ENCODE data around the gene WDR35. TPM values are rescaled to one million over a fixed set of nuclear protein-coding genes. Genes with fewer than 3 reads are reported as not detected.
A peak's percentile ranks its signal among the peaks of the same experiment; 100 is the strongest.

The WDR35 gene
- total RNA-seq, 1 experiment from 2014 or later: 6.6 TPM

DNA sequence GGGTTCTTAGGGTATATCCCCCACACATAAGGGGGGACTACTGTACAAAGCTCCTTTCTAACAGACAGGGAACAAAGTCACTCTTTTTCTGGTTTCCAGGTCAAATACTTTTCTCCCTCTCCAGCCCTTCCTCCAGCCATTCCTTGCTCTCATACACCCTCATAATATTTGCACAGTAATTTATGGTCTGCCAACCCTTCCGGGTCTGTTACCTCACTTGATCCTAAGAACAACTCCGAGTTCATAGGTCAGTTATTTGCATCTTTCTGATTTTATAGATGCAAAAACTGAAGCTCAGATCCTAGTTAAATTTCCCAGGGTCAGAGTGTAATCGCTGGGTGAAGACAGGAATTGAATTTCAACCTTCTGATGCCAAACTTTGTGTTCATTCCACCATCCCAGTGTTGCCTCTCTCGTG, 37.4 kb upstream of the WDR35 start:
- Histone ChIP-seq H3K27ac (ENCODE audit: low read length) (no peak overlapping the region), H3K79me2 (ENCODE audit: low read length) (no peaks in the 10 kb centered on the region), H3K9me3 (ENCODE audit: low read length) (no peaks in the 10 kb centered on the region), H3K36me3 (ENCODE audit: low read depth, low read length) (peaks cover 21% of the 10 kb centered on the region), H3K9ac (ENCODE audit: low read length) (no peak overlapping the region), H3K4me2 (ENCODE audit: low read length) (no peak overlapping the region), H3F3A (ENCODE audit: low read length, unreplicated experiment) (no peaks in the 10 kb centered on the region), H3K4me1 (ENCODE audit: insufficient read depth, low read length) (peaks cover 9% of the 10 kb centered on the region; the same call in 1 of the 2 replicates), H4K20me1 (ENCODE audit: low read length) (no peaks in the 10 kb centered on the region), H3K27me3 (ENCODE audit: low read length) (no peaks in the 10 kb centered on the region), H3K4me3 (ENCODE audit: low read length) (no peak overlapping the region), H2AFZ (ENCODE audit: low read length) (no peak overlapping the region), H3K9me2 (replicated peaks; ENCODE audit: low read length) (no peaks in the 10 kb centered on the region)
- DNase-seq (no peak), ATAC-seq (peak; percentile 22; the same call in 1 of the 2 replicates)
- CTCF ChIA-PET: interaction anchor here (1.6 kb wide), 1 partner anchor 12 kb away, joined by 4 read pairs; no protein-coding TSS in a partner anchor
- POLR2A ChIA-PET (ENCODE audit: unreplicated experiment): no interaction called here
- no TSS peak for BruUV-seq (replicated peaks)
- TF ChIP-seq EZH2phosphoT487 (IDR thresholded peaks at IDR 0.05; ENCODE audit: borderline replicate concordance, low read length): no peak
- TF ChIP-seq, protein P1, sequence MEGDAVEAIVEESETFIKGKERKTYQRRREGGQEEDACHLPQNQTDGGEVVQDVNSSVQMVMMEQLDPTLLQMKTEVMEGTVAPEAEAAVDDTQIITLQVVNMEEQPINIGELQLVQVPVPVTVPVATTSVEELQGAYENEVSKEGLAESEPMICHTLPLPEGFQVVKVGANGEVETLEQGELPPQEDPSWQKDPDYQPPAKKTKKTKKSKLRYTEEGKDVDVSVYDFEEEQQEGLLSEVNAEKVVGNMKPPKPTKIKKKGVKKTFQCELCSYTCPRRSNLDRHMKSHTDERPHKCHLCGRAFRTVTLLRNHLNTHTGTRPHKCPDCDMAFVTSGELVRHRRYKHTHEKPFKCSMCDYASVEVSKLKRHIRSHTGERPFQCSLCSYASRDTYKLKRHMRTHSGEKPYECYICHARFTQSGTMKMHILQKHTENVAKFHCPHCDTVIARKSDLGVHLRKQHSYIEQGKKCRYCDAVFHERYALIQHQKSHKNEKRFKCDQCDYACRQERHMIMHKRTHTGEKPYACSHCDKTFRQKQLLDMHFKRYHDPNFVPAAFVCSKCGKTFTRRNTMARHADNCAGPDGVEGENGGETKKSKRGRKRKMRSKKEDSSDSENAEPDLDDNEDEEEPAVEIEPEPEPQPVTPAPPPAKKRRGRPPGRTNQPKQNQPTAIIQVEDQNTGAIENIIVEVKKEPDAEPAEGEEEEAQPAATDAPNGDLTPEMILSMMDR (conservative IDR thresholded peaks at IDR 0.05; ENCODE audit: low read depth, low read length): no peak
- TF ChIP-seq EZH2 (IDR thresholded peaks at IDR 0.05; ENCODE audit: low read length, unreplicated experiment): no peak
- intact Hi-C loops (cut with micrococcal nuclease): no loop called here

DNA sequence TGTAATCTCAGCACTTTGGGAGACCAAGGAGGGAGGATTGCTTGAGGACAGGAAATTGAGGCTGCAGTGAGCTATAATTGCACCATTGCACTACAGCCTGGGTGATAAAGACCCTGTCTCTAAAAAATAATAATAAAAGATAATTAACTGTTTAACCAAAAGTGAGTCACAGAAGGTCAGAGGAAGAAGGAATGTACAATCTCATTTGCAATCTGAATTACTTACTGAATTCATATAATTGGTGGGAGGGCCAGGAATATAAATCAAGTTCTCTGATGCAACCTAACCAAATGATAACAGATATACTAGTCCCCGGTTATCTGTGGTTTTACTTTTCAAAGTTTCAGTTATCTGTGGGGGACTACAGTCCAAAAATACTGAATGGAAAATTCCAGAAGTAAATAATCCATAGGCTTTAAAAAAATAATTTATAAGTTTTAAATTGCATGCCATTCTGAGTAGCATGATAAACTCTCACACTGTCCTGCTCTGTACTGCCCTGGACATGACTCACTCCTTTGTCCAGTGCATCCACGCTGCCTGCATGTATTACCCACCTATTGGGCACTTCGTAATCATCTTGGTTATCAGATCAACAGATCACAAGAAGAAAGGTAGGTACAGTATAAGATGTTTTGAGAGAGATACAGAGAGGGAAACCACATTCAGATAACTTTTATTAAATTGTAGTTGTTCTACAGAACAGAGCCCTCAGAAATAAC, 35.3 kb upstream of the WDR35 start:
- H3F3A ChIP-seq (ENCODE audit: low read length, unreplicated experiment): no peaks in the 10 kb centered on the region
- ATAC-seq: peak; percentile 67
- DNase-seq: no peak
- no peak for TF ChIP-seq EZH2phosphoT487 (IDR thresholded peaks at IDR 0.05; ENCODE audit: borderline replicate concordance, low read length)
- ChIA-PET CTCF (no interaction called here), POLR2A (ENCODE audit: unreplicated experiment) (no interaction called here)
- BruUV-seq (replicated peaks): no TSS peak
- no peak overlapping the region for H3K27ac ChIP-seq (ENCODE audit: low read length)
- no peaks in the 10 kb centered on the region for H3K9me2 ChIP-seq (replicated peaks; ENCODE audit: low read length)
- no peak overlapping the region for H3K9ac ChIP-seq (ENCODE audit: low read length)
- H3K79me2 ChIP-seq (ENCODE audit: low read length): no peaks in the 10 kb centered on the region
- no peaks in the 10 kb centered on the region for H3K27me3 ChIP-seq (ENCODE audit: low read length)
- H3K4me1 ChIP-seq (ENCODE audit: insufficient read depth, low read length): peaks cover 9% of the 10 kb centered on the region; the same call in 1 of the 2 replicates
- H3K36me3 ChIP-seq (ENCODE audit: low read depth, low read length): peaks cover 2% of the 10 kb centered on the region; the same call in 1 of the 2 replicates
- no peaks in the 10 kb centered on the region for H3K9me3 ChIP-seq (ENCODE audit: low read length)
- intact Hi-C loops (cut with micrococcal nuclease): no loop called here
- no peak overlapping the region for H3K4me3 ChIP-seq (ENCODE audit: low read length)
- H2AFZ ChIP-seq (ENCODE audit: low read length): no peak overlapping the region
- H3K4me2 ChIP-seq (ENCODE audit: low read length): no peak overlapping the region
- H4K20me1 ChIP-seq (ENCODE audit: low read length): no peaks in the 10 kb centered on the region

DNA sequence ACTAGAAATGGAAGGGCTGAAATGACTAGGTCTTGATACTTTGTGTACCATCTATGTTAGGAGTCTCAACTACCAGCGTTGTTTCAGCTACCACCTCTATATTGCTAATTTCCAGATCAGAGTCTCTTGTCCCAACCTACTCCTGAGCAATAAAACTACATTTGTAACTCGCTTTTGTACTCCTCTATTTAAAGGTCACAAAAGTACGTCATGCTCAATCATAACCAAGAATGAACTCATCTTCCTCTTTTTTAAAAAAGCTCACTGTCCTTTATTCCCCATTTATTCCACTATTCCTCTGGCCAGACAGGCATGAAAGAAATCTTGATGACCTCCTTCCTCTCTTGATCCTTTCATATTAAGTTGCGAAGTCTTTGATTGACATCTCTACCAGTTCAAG, 33.8 kb upstream of the WDR35 start:
- Histone ChIP-seq H3F3A (ENCODE audit: low read length, unreplicated experiment) (no peaks in the 10 kb centered on the region), H3K27me3 (ENCODE audit: low read length) (no peaks in the 10 kb centered on the region), H4K20me1 (ENCODE audit: low read length) (no peaks in the 10 kb centered on the region), H3K36me3 (ENCODE audit: low read depth, low read length) (peaks cover 2% of the 10 kb centered on the region; the same call in 1 of the 2 replicates), H3K79me2 (ENCODE audit: low read length) (no peaks in the 10 kb centered on the region), H3K4me2 (ENCODE audit: low read length) (no peak overlapping the region), H3K9me2 (replicated peaks; ENCODE audit: low read length) (no peaks in the 10 kb centered on the region), H3K9me3 (ENCODE audit: low read length) (no peaks in the 10 kb centered on the region), H3K27ac (ENCODE audit: low read length) (no peak overlapping the region), H3K9ac (ENCODE audit: low read length) (no peak overlapping the region), H3K4me1 (ENCODE audit: insufficient read depth, low read length) (peaks cover 9% of the 10 kb centered on the region; the same call in 1 of the 2 replicates), H3K4me3 (ENCODE audit: low read length) (no peak overlapping the region), H2AFZ (ENCODE audit: low read length) (no peak overlapping the region)
- ChIA-PET POLR2A (ENCODE audit: unreplicated experiment) (no interaction called here), CTCF (no interaction called here)
- intact Hi-C loops (cut with micrococcal nuclease): no loop called here
- no peak for DNase-seq
- TF ChIP-seq EZH2phosphoT487 (IDR thresholded peaks at IDR 0.05; ENCODE audit: borderline replicate concordance, low read length): no peak
- no peak for TF ChIP-seq EZH2 (IDR thresholded peaks at IDR 0.05; ENCODE audit: low read length, unreplicated experiment)
- TF ChIP-seq, protein P1 (conservative IDR thresholded peaks at IDR 0.05; ENCODE audit: low read depth, low read length): no peak
- no peak for ATAC-seq
- BruUV-seq (replicated peaks): no TSS peak
